GM20000 (cell line): ENCODE measurements around the gene KRABD2.

Source experiments
- DNase-seq: peaks from one replicate; pipeline ENCODE4 v3.0.0; 2012; ENCODE audit warnings: low spot score
- CTCF ChIP-seq: IDR thresholded peaks from 2 replicates; pipeline ENCODE4 v1.5.1; 2012; ENCODE audit warnings: mild to moderate bottlenecking, control low read depth; ENCODE audit errors: extremely low read depth, missing control alignments

The KRABD2 gene

GRCh38 chr17:8376271-8377067, at the start of gene KRABD2:
Gene KRABD2, minus strand, starts transcription at chr17:8376704.
- peak; percentile 97 for DNase-seq
- TF ChIP-seq CTCF: peak; percentile 62

- DNase-seq: no peak
- TF ChIP-seq CTCF: no peak
Measured at GRCh38 chr17:8421571-8421970, 45.1 kb upstream of the KRABD2 start.

DNA sequence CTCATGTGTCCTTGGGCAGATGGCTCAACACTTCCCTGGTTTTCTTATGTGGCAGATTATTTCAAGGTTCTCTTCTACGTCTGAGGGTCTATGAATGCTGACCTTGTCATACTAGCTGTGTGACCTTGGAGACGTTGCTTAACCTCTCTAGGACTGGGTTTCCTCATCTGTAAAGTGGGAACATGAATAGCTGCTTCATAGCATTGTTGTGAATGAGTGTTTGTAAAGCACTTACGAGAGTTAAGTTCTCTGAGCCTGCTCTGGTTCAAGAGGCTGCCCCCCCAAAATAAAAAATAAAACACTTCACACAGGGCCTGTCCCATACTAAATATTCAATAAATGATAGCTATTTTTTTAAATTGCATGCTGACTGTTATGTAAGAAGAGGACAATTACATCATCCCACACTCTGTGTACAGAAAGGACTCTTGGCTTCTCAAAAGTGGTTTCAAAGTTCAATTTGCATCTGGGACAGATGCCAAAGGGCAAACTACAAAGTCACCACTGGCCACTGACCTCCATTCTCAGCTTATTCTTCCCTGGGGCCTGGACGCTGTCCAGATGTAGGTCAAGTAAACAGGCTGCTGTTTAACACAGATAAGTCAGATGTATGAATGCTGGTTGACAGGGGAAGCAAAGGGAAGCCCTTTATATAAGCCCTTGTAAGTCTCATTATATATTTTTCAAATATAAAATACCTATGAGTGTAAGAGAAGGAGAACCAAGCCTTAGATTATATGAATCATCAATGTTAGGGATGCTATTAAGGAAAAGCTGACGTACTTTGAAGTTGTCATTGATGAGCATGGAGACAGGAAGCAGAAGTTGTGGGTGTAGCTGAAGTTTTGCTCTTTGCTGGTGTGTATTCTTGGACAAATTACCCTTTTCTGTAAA, 43.8 kb upstream of the KRABD2 start:
- DNase-seq: no peak
- TF ChIP-seq CTCF: no peak

- no peak for TF ChIP-seq CTCF
- DNase-seq: no peak
Measured at GRCh38 chr17:8419305-8419704, 42.8 kb upstream of the KRABD2 start.

DNA sequence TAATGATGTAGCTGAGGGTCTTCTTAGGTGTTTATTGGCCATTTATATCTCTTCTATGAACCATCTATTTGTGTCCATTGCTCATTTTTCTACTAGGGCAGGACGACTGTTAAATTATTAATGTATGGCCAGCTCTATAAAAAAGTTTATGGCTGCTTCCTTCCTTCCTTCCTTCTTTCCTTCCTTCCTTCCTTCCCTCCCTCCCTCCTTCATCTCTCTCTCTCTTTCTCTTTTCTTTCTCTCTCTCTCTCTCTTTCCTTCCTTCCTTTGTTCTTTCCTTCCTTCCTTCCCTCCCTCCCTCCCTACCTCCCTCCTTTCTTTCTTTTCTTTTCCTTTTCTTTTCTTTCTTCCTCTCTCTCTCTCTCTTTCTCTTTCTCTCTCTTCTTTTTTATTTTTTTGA, 42.0 kb upstream of the KRABD2 start:
- no peak for TF ChIP-seq CTCF
- no peak for DNase-seq

- no peak for TF ChIP-seq CTCF
- no peak for DNase-seq
Measured at GRCh38 chr17:8417806-8418205, 41.3 kb upstream of the KRABD2 start.

DNA sequence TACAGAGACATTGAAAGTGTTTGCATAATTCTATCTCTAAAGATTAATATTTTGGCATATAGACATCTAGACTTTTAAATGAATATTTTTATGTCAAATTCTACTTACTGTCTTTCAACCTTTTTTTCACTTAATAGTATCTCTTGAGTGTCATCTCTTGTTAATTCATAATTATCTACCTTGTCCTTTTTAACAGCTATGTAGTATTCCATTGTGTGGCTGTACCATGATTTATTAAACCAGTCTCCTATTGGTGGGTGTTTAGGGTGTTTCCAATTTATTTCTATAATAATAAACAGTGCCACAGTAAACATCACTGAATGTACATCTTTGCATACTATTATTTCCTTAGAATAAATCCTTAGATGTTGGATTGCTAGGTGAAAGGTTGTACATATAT, 37.4 kb upstream of the KRABD2 start:
- TF ChIP-seq CTCF: no peak

More for the DNA sequence above, 37.4 kb upstream of the KRABD2 start:
- no peak for DNase-seq
